ENCODE results near the gene TMEM200C. TPM values are rescaled to one million over a fixed set of nuclear protein-coding genes. Genes with fewer than 3 reads are reported as not detected.

TMEM200C gene
- total and polyA plus RNA-seq, 2 donors (not counting 3 experiments of a cell fraction or from before 2014, with no cell fraction given), result 0.07 TPM; not detected in 1

GRCh38 chr18:5930789-5931188 is 35.5 kb upstream of the TMEM200C start:
- H3K4me2 ChIP-seq (ENCODE audit: insufficient read depth, low read length), result no peak overlapping the region
- H3K36me3 ChIP-seq (ENCODE audit: control insufficient read depth in 2 of 2, extremely low read depth in 1 of 2, insufficient read depth in 2 of 2, low read length in 2 of 2), result no peaks in the 10 kb centered on the region
- H3K9me1 ChIP-seq (replicated peaks; ENCODE audit: control insufficient read depth, extremely low read depth, insufficient read depth, low read length), result no peaks in the 10 kb centered on the region
- no peak overlapping the region for H3K9ac ChIP-seq (replicated peaks; ENCODE audit: extremely low read depth, insufficient read depth, low read length)
- BruUV-seq (replicated peaks), result no TSS peak
- H2AFZ ChIP-seq (ENCODE audit: low read depth, low read length), result no peak overlapping the region
- no peaks in the 10 kb centered on the region for H4K20me1 ChIP-seq (replicated peaks; ENCODE audit: control insufficient read depth, extremely low read depth, insufficient read depth, low read length)
- CTCF ChIA-PET, result no interaction called here
- H3K4me3 ChIP-seq (replicated peaks in 1 of 3; ENCODE audit: insufficient read depth in 1 of 3, low read depth in 1 of 3, low read length in 3 of 3), result no peak overlapping the region
- H3K4me1 ChIP-seq (ENCODE audit: control insufficient read depth, extremely low read depth, insufficient read depth, low read length), result no peaks in the 10 kb centered on the region
- H3K27ac ChIP-seq (ENCODE audit: insufficient read depth, low read depth, low read length), result no peak overlapping the region
- H3K79me2 ChIP-seq (ENCODE audit: control insufficient read depth, insufficient read depth, low read length), result no peaks in the 10 kb centered on the region
- POLR2A ChIA-PET, result no interaction called here
- FAIRE-seq (no peak), DNase-seq (ENCODE audit: low read depth, low spot score) (no peak)
- dilution Hi-C loops (cut with MboI; ENCODE audit: extremely low pct_ligation_motif_present, low sequenced_read_pairs), result no loop called here
- intact Hi-C loops (cut with micrococcal nuclease), result no loop called here
- TF ChIP-seq POLR2AphosphoS5 (IDR thresholded peaks at IDR 0.05; ENCODE audit: insufficient read depth, low read depth, low read length) (no peak), CTCF (IDR thresholded peaks at IDR 0.05; ENCODE audit: extremely low read depth in 1 of 2, insufficient read depth in 1 of 2, low read depth in 1 of 2, low read length in 2 of 2) (no peak), MYC (IDR thresholded peaks at IDR 0.05; ENCODE audit: low read depth, low read length) (no peak), POLR2A (IDR thresholded peaks at IDR 0.05; ENCODE audit: low read depth, low read length) (no peak), JUN (IDR thresholded peaks at IDR 0.05; ENCODE audit: borderline replicate concordance, insufficient read depth, insufficient read length, low read depth) (no peak), MAX (IDR thresholded peaks at IDR 0.05; ENCODE audit: insufficient read depth, insufficient read length) (no peak), EZH2 (IDR thresholded peaks at IDR 0.05; ENCODE audit: borderline replicate concordance, low read depth, low read length, severe bottlenecking) (no peak), GATA2 (IDR thresholded peaks at IDR 0.05; ENCODE audit: insufficient read depth, insufficient read length, low read depth, low read length) (no peak), FOS (IDR thresholded peaks at IDR 0.05; ENCODE audit: borderline replicate concordance, insufficient read depth, low read length) (no peak)
- no peaks in the 10 kb centered on the region for H3K9me3 ChIP-seq (replicated peaks; ENCODE audit: control insufficient read depth, insufficient read depth, low read length)
- H3K27me3 ChIP-seq (ENCODE audit: control insufficient read depth in 2 of 2, insufficient read depth in 2 of 2, low read length in 2 of 2), result no peaks in the 10 kb centered on the region
